Neural crest cell (in vitro differentiated cells): ENCODE results near the gene PRR5. TPM values are rescaled to one million over a fixed set of nuclear protein-coding genes. Genes with fewer than 3 reads are reported as not detected.

Experiments used
- DNase-seq: peaks from one replicate; pipeline ENCODE4 v3.0.0; 2021; ENCODE audit warnings: low read depth, mixed read lengths, low spot score
- H3K27ac Mint-ChIP-seq: one replicate; pipeline ENCODE4 v1.8.0; 2021; ENCODE audit warnings: mild to moderate bottlenecking, mixed read lengths; ENCODE audit not compliant: unreplicated experiment
- H3K27me3 Mint-ChIP-seq: 2 replicates; pipeline ENCODE4 v1.8.0; 2021; ENCODE audit warnings: low read depth, mild to moderate bottlenecking, mixed read lengths
- H3K36me3 Mint-ChIP-seq: 2 replicates; pipeline ENCODE4 v1.8.0; 2021; ENCODE audit warnings: low read depth, mild to moderate bottlenecking, mixed read lengths
- H3K4me1 Mint-ChIP-seq: 2 replicates; pipeline ENCODE4 v1.8.0; 2021; ENCODE audit warnings: mixed read lengths
- H3K4me3 Mint-ChIP-seq: one replicate; pipeline ENCODE4 v1.8.0; 2021; ENCODE audit warnings: mild to moderate bottlenecking, mixed read lengths
- H3K9me3 Mint-ChIP-seq: 2 replicates; pipeline ENCODE4 v1.8.0; 2021; ENCODE audit warnings: mixed read lengths
- total RNA-seq: library from RNA; stranded (reverse); gene quantifications from 2 replicates; pipeline ENCODE4 v1.2.1, GENCODE V29; 2021
- TF ChIP-seq, protein P1 (sequence below): fragments of 200-600 bp; sonication (generic); conservative IDR thresholded peaks from 2 replicates; pipeline ENCODE4 v1.5.0; 2021; ENCODE audit warnings: antibody characterized with exemption, mild to moderate bottlenecking

Gene PRR5
- total RNA-seq, 1 donor from 2014 or later: 11.9 TPM

DNA sequence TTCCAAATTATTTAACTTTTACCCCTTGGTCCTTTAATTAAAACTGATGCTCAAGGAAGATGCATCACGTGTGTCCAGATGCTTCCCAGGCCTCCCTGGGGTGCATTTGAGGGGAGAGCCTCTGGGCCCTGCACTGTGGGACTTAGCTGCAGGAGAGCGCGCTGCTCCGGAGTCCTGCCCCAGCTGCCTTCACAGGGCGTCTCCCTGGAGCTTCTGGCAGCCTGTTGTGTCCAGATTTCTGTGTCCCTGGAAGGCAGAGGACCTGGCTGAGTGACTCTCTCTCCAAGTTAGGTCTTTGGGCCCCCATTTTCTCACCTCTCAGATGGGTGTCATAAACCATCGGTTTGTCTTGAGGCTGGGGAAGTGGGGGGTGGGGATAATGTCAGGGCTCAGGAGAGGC lies 53.4 kb downstream of the PRR5 start:
- H3K4me3 Mint-ChIP-seq: no peak overlapping the region
- DNase-seq: no peak
- no peaks in the 10 kb centered on the region for H3K4me1 Mint-ChIP-seq
- H3K9me3 Mint-ChIP-seq: no peaks in the 10 kb centered on the region
- no peaks in the 10 kb centered on the region for H3K36me3 Mint-ChIP-seq
- peaks cover 63% of the 10 kb centered on the region for H3K27me3 Mint-ChIP-seq
- TF ChIP-seq, protein P1, sequence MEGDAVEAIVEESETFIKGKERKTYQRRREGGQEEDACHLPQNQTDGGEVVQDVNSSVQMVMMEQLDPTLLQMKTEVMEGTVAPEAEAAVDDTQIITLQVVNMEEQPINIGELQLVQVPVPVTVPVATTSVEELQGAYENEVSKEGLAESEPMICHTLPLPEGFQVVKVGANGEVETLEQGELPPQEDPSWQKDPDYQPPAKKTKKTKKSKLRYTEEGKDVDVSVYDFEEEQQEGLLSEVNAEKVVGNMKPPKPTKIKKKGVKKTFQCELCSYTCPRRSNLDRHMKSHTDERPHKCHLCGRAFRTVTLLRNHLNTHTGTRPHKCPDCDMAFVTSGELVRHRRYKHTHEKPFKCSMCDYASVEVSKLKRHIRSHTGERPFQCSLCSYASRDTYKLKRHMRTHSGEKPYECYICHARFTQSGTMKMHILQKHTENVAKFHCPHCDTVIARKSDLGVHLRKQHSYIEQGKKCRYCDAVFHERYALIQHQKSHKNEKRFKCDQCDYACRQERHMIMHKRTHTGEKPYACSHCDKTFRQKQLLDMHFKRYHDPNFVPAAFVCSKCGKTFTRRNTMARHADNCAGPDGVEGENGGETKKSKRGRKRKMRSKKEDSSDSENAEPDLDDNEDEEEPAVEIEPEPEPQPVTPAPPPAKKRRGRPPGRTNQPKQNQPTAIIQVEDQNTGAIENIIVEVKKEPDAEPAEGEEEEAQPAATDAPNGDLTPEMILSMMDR: no peak
- H3K27ac Mint-ChIP-seq: no peak overlapping the region

DNA sequence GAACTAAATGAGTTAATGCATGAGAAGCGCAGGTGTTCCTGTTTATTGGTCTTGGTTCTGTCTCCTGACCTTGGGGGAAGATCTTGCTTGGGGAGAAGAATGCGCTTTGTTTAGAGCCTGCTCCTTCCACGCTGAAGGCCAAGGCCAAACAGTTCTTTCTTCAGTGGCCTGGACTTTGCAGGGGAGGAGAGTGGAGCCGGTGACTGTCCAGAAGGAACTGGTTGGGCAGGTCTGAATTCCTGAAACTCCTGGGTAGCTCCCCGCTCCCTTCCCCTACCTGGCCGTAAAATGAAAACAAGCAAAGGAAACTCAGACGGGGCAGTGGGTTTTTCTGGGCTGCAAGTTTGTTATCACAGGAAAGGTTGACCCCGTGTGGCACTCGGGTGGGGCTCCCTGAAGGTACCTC lies 54.0 kb downstream of the PRR5 start:
- Mint-ChIP-seq H3K27me3 (peaks cover 60% of the 10 kb centered on the region), H3K4me3 (no peak overlapping the region), H3K27ac (no peak overlapping the region), H3K9me3 (no peaks in the 10 kb centered on the region), H3K36me3 (no peaks in the 10 kb centered on the region), H3K4me1 (no peaks in the 10 kb centered on the region)
- TF ChIP-seq, protein P1: no peak
- no peak for DNase-seq

DNA sequence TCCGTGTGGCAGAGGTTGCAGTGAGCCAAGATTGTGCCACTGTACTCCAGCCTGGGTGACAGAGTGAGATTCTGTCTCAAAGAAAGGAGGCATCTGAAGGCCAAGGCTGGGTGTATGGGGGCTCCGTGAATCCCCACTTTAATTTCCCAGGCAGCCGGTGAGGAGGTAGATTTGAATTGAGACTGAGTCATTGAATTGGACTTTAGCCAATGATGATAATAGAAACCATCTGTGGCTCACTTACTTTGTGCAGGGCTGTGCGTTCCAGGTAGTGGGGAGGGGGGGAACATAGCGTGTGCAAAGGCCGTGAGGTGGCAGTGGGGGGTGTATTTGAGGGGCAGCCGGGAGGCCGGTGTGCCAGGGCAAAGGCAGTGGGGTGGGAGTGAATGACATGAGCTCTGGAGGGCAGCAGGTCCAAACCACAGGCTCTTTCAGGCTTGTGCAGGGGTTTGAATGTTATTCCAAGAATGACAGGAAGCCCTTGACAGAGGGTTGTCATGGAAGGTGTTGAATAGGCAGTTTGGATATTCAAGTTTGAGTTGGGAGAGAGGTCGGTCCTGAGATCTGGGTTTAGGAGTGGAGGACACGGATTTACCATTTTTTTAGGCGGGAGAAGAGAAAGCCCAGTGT lies 56.5 kb downstream of the PRR5 start:
- Mint-ChIP-seq H3K4me3 (no peak overlapping the region), H3K27me3 (peaks cover 41% of the 10 kb centered on the region), H3K4me1 (no peaks in the 10 kb centered on the region), H3K36me3 (no peaks in the 10 kb centered on the region), H3K27ac (peak overlapping the region; percentile 16), H3K9me3 (no peaks in the 10 kb centered on the region)
- TF ChIP-seq, protein P1: no peak
- no peak for DNase-seq

DNA sequence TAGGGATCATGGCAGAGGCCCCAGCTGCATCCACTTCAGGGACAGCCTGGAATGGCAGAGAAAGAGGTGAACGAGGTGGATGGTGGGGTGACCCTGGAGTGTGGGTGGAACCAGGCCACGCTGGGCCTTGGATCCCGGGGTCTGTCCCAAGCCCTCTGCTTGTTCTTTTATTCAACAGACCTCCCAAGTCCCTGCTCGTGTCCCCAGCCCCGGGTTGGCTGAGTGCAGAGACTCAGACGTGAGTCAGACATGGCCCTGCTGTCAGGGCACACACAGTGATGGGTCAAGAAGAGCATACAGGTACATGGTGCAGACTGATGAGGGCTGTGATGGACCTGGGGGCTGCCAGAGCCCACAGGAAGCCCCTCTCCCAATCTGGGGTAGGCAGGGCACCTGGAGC lies 57.0 kb downstream of the PRR5 start:
- Mint-ChIP-seq H3K27me3 (peaks cover 36% of the 10 kb centered on the region), H3K4me1 (no peaks in the 10 kb centered on the region), H3K36me3 (no peaks in the 10 kb centered on the region), H3K9me3 (no peaks in the 10 kb centered on the region), H3K4me3 (no peak overlapping the region), H3K27ac (no peak overlapping the region)
- DNase-seq: no peak
- TF ChIP-seq, protein P1: no peak

DNA sequence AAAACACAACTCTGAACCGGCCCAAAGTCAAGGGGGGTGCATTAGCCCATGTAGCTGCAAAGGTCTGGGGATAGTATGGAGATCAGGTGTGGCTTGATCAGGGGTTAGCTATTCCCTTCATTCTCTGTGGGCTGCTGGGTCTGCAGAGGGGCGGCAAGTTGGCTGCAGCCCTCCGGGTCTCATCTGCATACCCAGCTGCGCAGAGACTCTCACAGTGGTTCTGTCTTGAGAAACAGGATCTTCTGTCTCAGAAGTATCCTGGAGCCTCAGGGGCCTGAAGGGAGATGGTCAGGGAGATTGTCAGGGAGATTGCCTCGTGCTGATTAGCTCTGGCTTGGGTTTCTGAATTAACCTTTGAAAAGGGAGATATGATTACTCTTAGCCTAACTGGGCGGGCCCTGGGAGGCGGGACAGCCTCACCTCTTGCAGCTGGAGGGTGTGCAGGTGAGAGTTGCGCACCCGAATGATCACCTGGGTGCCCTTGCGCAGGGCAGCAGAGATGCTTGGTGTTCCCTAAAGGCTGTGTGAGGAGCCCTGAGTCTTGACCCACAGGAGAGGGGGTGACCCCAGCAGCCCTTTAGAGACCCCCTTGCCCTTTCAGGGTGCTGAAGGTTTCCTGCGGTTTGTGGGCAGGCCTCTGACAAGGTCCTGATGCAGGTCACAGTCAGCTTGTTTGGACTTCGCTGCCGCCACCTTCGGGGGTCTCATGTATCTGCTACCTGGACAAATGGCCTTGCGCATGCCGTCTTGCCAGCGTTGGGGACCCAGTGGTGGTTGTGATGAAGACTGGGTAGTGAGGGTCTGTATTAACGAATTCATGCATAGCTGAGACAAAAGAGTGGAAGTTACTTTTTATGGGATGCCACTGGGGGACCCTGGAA lies 57.7 kb downstream of the PRR5 start:
- Mint-ChIP-seq H3K27me3 (peaks cover 29% of the 10 kb centered on the region), H3K27ac (no peak overlapping the region), H3K9me3 (no peaks in the 10 kb centered on the region), H3K36me3 (no peaks in the 10 kb centered on the region), H3K4me1 (no peaks in the 10 kb centered on the region), H3K4me3 (no peak overlapping the region)
- TF ChIP-seq, protein P1: no peak
- DNase-seq: no peak
